ENCODE results near the gene MEG3.

GRCh38 chr14:100828031-100828769 lies 2.3 kb downstream of the MEG3 start:
- TF ChIP-seq POLR2A (IDR thresholded peaks at IDR 0.05; ENCODE audit: low read length): no peak
- TF ChIP-seq GATA1 (IDR thresholded peaks at IDR 0.05; ENCODE audit: low read depth, low read length): no peak
